Measurements from ENCODE around the gene ANKRD13D.

DNA sequence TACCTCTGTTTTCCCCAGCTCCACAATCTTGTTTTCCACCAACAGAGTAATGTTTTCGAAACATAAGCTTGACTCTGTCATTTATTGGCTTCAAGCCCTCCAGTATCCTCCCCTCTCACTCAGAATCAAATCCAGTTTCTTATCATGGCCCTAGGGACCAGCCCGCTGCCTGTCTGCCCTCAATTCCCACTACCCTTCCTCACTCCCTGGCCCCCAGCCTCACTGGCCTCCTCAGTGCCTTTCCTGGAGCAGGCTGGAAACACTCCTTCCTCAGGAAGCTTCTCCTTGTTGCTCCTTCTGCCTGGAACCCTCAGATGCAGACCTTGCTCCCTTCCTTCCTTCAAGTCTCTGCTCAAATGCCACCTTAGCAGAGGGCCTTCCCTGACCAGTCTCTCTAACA lies 60.4 kb downstream of the ANKRD13D start:
- no peak for TF ChIP-seq POLR2A (IDR thresholded peaks at IDR 0.05)
- TF ChIP-seq, protein P1, sequence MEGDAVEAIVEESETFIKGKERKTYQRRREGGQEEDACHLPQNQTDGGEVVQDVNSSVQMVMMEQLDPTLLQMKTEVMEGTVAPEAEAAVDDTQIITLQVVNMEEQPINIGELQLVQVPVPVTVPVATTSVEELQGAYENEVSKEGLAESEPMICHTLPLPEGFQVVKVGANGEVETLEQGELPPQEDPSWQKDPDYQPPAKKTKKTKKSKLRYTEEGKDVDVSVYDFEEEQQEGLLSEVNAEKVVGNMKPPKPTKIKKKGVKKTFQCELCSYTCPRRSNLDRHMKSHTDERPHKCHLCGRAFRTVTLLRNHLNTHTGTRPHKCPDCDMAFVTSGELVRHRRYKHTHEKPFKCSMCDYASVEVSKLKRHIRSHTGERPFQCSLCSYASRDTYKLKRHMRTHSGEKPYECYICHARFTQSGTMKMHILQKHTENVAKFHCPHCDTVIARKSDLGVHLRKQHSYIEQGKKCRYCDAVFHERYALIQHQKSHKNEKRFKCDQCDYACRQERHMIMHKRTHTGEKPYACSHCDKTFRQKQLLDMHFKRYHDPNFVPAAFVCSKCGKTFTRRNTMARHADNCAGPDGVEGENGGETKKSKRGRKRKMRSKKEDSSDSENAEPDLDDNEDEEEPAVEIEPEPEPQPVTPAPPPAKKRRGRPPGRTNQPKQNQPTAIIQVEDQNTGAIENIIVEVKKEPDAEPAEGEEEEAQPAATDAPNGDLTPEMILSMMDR (IDR thresholded peaks at IDR 0.05): no peak
- no peak for TF ChIP-seq POLR2AphosphoS5 (IDR thresholded peaks at IDR 0.05)
- no peak for TF ChIP-seq EP300 (IDR thresholded peaks at IDR 0.05; ENCODE audit: low read depth)

All from transverse colon (tissue), 4 donors.